Measurements from ENCODE around the gene CXCR3. TPM values are rescaled to one million over a fixed set of nuclear protein-coding genes. Genes with fewer than 3 reads are reported as not detected.

CXCR3 gene
- total RNA-seq, 4 donors from 2014 or later = not detected

DNA sequence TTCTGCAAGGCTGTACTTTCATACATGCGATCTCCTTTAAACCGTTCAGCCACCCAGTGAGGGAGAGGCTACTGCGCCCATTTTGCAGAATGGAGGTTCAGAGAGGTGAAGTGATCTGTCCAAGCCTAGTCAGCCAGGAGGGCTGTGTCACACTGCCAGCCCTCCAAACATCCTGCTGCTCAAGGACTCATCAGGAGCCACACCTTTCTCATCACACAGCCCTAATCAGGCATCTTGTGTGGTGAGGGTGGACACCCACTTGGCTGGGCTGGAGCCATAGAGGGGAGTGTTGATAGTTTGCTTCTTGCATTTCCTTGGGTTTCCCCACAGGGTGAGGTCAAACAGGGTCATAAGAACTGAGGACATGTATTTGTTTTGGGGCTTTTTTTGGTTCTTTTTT is 5.4 kb upstream of the CXCR3 start:
- ATAC-seq (ENCODE audit: low FRiP score) (no peak), DNase-seq (ENCODE audit: low spot score) (no peak)
- TF ChIP-seq, protein P1, sequence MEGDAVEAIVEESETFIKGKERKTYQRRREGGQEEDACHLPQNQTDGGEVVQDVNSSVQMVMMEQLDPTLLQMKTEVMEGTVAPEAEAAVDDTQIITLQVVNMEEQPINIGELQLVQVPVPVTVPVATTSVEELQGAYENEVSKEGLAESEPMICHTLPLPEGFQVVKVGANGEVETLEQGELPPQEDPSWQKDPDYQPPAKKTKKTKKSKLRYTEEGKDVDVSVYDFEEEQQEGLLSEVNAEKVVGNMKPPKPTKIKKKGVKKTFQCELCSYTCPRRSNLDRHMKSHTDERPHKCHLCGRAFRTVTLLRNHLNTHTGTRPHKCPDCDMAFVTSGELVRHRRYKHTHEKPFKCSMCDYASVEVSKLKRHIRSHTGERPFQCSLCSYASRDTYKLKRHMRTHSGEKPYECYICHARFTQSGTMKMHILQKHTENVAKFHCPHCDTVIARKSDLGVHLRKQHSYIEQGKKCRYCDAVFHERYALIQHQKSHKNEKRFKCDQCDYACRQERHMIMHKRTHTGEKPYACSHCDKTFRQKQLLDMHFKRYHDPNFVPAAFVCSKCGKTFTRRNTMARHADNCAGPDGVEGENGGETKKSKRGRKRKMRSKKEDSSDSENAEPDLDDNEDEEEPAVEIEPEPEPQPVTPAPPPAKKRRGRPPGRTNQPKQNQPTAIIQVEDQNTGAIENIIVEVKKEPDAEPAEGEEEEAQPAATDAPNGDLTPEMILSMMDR (IDR thresholded peaks at IDR 0.05) = no peak

DNA sequence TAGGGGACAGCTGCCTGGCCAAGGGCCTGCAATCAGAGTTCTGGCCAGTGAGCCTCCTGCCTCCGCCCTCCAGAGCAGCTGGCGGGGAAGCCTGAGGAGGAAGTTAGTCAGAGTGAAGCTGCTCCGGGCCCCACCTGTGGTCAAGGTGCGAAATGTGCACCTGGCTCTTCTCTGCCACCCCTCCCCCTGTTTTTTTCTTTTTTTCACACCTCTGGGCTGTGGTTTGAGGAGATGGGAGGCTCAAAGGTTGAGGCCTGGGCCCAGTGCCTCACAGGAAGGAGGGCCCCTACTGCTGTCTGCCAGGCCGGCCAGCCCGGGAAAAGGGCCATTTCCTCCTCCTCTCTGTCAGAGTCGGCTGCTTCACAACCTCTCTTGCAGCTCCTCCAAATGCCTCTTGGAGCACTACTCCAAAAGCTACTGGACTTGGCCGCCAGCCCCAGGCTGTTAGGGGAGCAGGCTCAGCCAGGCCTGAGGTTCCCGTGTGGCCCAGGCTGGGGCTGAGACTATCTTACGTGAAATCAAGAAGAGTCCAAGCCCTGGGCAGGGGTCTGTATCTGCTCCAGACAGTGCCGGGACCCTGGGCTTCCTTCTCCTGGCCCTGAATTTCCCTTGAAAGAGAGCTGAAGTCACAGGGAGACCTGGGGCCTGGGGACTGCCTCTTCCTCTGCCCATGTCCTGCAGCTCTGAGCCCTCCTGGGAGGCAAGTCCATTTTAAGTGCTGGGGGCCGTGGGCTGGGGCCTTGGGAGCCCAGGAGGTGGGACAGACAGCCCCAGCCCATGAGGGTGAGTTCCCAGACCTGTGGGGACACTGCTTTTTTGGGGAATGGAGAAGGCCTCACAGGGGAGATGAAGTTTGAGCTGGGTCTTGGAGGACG is 4.5 kb upstream of the CXCR3 start:
- TF ChIP-seq, protein P1 (IDR thresholded peaks at IDR 0.05) = no peak
- ATAC-seq (ENCODE audit: low FRiP score) = peak; percentile 70
- DNase-seq (ENCODE audit: low spot score) = no peak

DNA sequence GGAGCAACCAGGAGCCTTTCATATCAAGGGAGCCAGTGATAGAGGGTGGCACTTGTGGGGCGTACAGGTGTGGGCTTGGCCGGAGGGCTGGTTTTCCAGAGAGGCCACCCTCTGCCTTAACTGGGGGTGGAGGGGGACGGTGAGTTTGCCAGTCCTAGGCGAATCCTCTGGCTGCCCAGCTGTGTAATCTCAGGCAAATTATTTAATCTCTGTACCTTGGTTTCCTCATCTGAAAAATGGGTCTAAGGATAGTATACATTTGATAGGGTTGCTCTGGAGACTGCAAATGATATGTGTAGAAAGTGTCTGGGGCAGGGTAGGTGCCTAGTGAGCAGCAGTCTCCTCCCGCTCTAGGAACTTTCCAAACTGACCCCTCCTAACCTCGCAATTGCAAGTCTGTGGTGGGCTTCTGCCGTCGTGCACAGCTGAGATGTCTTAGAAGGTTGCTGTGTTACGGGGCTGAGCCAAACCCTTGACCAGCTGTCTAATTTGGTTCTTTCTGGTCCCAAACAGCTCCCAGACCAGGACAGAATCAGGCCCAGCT is 3.8 kb upstream of the CXCR3 start:
- DNase-seq (ENCODE audit: low spot score) (no peak), ATAC-seq (ENCODE audit: low FRiP score) (no peak)
- TF ChIP-seq, protein P1 (IDR thresholded peaks at IDR 0.05) = no peak

DNA sequence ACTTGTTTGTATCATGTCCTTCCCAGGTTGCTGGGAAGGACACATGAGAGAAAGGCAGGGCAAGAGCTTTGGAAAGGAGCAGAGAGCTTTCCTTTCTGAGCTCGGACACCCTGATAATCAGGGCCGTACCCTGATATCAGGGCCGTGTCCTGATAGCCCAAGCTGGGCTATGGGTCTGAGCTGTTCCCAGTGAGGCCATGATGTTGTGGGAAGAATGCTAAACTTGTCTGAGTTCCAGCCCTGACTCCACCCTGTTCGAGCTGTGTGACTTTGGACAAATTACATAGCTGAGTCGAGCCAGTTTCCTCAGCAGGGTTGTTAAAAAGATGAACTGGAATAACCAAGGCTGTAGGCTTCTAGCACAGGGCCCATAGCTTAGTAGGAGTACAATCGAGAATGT is 3.3 kb upstream of the CXCR3 start:
- ATAC-seq (ENCODE audit: low FRiP score) (no peak), DNase-seq (ENCODE audit: low spot score) (no peak)
- TF ChIP-seq, protein P1 (IDR thresholded peaks at IDR 0.05) = no peak

DNA sequence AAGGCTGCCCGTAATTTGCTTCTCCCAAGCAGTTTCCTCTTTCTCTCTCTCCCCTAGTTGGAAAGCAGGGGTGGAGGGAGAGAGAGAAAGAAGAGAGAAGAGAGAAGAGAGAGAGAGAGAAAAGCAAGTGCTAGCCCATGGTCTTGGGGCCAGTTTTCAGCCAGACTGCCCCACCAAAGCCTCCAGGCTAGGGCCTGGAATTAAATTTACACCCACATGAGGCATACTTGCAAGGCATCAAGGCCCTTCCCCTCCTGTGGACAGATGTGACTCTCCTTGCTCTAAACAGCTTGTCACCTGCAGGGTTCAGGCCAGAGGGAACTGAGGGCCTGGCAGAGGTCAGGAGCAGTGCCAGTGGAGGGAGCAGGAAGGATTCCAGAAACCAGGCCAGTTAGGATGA is 1.7 kb upstream of the CXCR3 start:
- TF ChIP-seq, protein P1 (IDR thresholded peaks at IDR 0.05) = no peak
- DNase-seq (ENCODE audit: low spot score) = no peak
- no peak for ATAC-seq (ENCODE audit: low FRiP score)

DNA sequence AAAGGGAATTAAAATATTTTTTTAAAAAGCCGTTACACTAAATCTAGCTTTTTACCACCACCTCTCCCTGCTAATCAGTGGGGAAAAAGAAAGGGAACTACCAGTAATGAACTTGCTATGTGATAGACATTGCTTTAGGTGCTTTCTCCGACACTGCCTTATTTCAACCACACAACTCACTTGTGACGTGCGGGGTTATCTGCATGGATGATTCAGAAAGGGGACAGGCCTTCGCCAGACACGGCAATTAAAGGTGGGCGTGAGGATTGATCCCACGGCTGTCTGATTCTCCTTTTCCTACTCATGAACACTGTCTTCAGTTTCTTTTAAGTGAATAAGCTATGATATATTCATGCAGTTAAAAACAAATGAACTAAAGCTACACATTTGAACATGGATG is 882 bp upstream of the CXCR3 start:
- TF ChIP-seq, protein P1 (IDR thresholded peaks at IDR 0.05) = no peak
- DNase-seq (ENCODE audit: low spot score) (no peak), ATAC-seq (ENCODE audit: low FRiP score) (no peak)

DNA sequence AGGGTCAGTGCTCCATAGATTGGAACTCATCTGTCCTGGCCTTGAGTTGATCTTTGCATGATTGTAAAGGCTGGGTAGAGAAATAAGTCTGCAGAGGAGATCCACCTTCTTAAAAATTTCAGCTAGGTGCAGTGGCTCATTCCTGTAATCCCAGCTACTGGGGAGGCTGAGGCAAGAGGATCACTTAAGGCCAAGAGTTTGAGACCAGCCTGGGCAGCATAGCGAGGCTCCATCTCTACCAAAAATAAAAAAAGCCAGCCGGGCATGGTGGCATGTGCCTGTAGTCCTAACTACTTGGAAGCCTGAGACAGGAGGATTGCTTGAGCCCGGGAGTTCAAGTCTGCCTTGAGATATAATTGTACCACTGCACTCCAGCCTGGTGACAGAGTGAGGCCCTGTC is 476 bp upstream of the CXCR3 start:
- ATAC-seq (ENCODE audit: low FRiP score) (no peak), DNase-seq (ENCODE audit: low spot score) (no peak)
- TF ChIP-seq, protein P1 (IDR thresholded peaks at IDR 0.05) = no peak

Measured in omental fat pad (tissue), 4 donors.